Measurements from ENCODE around the gene QRICH1. TPM values are rescaled to one million over a fixed set of nuclear protein-coding genes. Genes with fewer than 3 reads are reported as not detected.
A peak's percentile ranks its signal among the peaks of the same experiment; 100 is the strongest.

The QRICH1 gene
- total RNA-seq, 2 experiments from 2014 or later = 111 to 132 TPM

- ChIA-PET CTCF (ENCODE audit: unreplicated experiment) (interaction anchor here (1.0 to 1.4 kb wide), 3 partner anchors 10 to 20 kb away, joined by 3 to 9 read pairs (median 9); no protein-coding TSS in a partner anchor), POLR2A (interaction anchor here (0.5 to 3.2 kb wide), 11 partner anchors 12 to 1030 kb away, joined by 3 to 42 read pairs (median 4); partner anchors contain the start of genes IMPDH2, NDUFAF3, P4HTM and QARS1)
- H3K79me2 ChIP-seq (ENCODE audit: insufficient read depth, low read depth, low read length) = peaks cover 21% of the 10 kb centered on the region; the same call in 1 of the 2 replicates
- intact Hi-C loops (cut with micrococcal nuclease; ENCODE audit: unreplicated experiment) = loop anchor here (2.0 to 5.0 kb wide), 2 partner anchors 17 to 84 kb away; partner anchors contain the start of genes P4HTM and QRICH1
- H2AFZ ChIP-seq (ENCODE audit: low read length) = peak overlapping the region; percentile 35; the same call in 1 of the 2 replicates
- peaks cover 21% of the 10 kb centered on the region for H3K36me3 ChIP-seq (ENCODE audit: insufficient read depth, low read length)
- TF ChIP-seq CTCF (conservative IDR thresholded peaks at IDR 0.05; ENCODE audit: low read length) (no peak), EZH2phosphoT487 (IDR thresholded peaks at IDR 0.05; ENCODE audit: borderline replicate concordance, low read depth, low read length) (no peak)
- peak overlapping the region; percentile 74 for H3K27ac ChIP-seq (ENCODE audit: low read depth, low read length, poor library complexity, severe bottlenecking)
- peak overlapping the region; percentile 99 for H3K4me2 ChIP-seq (ENCODE audit: low read length)
- H3K9me3 ChIP-seq (ENCODE audit: low read length) = no peaks in the 10 kb centered on the region
- peaks cover 18% of the 10 kb centered on the region for H3K4me1 ChIP-seq (ENCODE audit: insufficient read depth, low read length, poor library complexity, severe bottlenecking)
- DNase-seq (ENCODE audit: low spot score) = peak; percentile 93
- no TSS peak for BruUV-seq (replicated peaks)
- peaks cover 9% of the 10 kb centered on the region; the same call in 1 of the 2 replicates for H4K20me1 ChIP-seq (ENCODE audit: insufficient read depth, low read length)
- H3K9me2 ChIP-seq (ENCODE audit: insufficient read depth, low read length) = no peaks in the 10 kb centered on the region
- H3K4me3 ChIP-seq (ENCODE audit: low read depth, low read length, poor library complexity, severe bottlenecking) = peak overlapping the region; percentile 78
Measured at GRCh38 chr3:49007771-49008528, 85.9 kb downstream of the QRICH1 start.

GRCh38 chr3:49007068-49007770, 86.7 kb downstream of the QRICH1 start, which contains the start of gene WDR6:
TSS of gene WDR6 (plus strand) at chr3:49007391. CDS start at chr3:49007432, 41 bp downstream.
- Histone ChIP-seq H3K36me3 (ENCODE audit: insufficient read depth, low read length) (peaks cover 15% of the 10 kb centered on the region), H3K79me2 (ENCODE audit: insufficient read depth, low read depth, low read length) (peaks cover 21% of the 10 kb centered on the region; the same call in 1 of the 2 replicates), H3K9me3 (ENCODE audit: low read length) (no peaks in the 10 kb centered on the region), H4K20me1 (ENCODE audit: insufficient read depth, low read length) (peaks cover 9% of the 10 kb centered on the region; the same call in 1 of the 2 replicates), H2AFZ (ENCODE audit: low read length) (peak within 1 kb of the TSS; percentile 49), H3K27ac (ENCODE audit: low read depth, low read length, poor library complexity, severe bottlenecking) (peak within 1 kb of the TSS; percentile 74), H3K4me2 (ENCODE audit: low read length) (peak within 1 kb of the TSS; percentile 99), H3K9me2 (ENCODE audit: insufficient read depth, low read length) (no peaks in the 10 kb centered on the region), H3K4me3 (ENCODE audit: low read depth, low read length, poor library complexity, severe bottlenecking) (peak within 1 kb of the TSS; percentile 78), H3K4me1 (ENCODE audit: insufficient read depth, low read length, poor library complexity, severe bottlenecking) (peaks cover 18% of the 10 kb centered on the region)
- TF ChIP-seq EZH2phosphoT487 (IDR thresholded peaks at IDR 0.05; ENCODE audit: borderline replicate concordance, low read depth, low read length) (no peak), CTCF (conservative IDR thresholded peaks at IDR 0.05; ENCODE audit: low read length) (peak; percentile 73)
- DNase-seq (ENCODE audit: low spot score) = peak; percentile 99
- intact Hi-C loops (cut with micrococcal nuclease; ENCODE audit: unreplicated experiment) = loop anchor here (2.0 to 5.0 kb wide), 2 partner anchors 16 to 85 kb away; partner anchors contain the start of genes P4HTM and QRICH1
- CTCF ChIA-PET (ENCODE audit: unreplicated experiment) = interaction anchor here (0.6 to 1.4 kb wide), 6 partner anchors 10 to 96 kb away, joined by 3 to 9 read pairs (median 4); no protein-coding TSS in a partner anchor
- POLR2A ChIA-PET = interaction anchor here (0.6 to 3.2 kb wide), 13 partner anchors 10 to 97 kb away, joined by 3 to 42 read pairs (median 4); partner anchors contain the start of genes DALRD3, IMPDH2, NDUFAF3 and P4HTM
- BruUV-seq (replicated peaks) = no TSS peak
